ENCODE measurements around the gene KRTAP10-5.
"Not testable (repeated sequence)": the region's sequence is repeated elsewhere in the genome, so short reads cannot be mapped to it uniquely, and the experiment has no call there.

KRTAP10-5 gene

DNA sequence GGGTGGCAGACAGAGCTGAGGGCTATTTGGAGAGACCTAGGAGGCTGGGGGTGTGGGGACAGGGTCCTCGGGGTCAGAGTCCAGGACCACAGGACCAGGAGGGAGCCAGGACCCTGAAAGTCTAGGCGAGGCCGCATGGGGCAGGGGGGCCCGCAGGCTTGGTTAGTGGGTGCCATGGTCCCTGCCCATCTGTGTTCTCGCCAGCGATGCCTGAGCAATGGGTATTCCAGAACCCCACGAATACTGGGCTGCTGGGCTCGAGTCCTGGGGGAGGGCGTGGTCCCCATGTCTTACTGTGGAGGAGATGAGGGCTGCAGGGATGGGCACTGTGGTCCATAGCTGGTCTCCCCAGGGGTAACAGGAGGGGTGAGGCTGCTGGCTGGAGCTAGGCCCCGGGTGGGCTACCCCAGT lies 9.9 kb upstream of the KRTAP10-5 start:
- DNase-seq: no peak

DNA sequence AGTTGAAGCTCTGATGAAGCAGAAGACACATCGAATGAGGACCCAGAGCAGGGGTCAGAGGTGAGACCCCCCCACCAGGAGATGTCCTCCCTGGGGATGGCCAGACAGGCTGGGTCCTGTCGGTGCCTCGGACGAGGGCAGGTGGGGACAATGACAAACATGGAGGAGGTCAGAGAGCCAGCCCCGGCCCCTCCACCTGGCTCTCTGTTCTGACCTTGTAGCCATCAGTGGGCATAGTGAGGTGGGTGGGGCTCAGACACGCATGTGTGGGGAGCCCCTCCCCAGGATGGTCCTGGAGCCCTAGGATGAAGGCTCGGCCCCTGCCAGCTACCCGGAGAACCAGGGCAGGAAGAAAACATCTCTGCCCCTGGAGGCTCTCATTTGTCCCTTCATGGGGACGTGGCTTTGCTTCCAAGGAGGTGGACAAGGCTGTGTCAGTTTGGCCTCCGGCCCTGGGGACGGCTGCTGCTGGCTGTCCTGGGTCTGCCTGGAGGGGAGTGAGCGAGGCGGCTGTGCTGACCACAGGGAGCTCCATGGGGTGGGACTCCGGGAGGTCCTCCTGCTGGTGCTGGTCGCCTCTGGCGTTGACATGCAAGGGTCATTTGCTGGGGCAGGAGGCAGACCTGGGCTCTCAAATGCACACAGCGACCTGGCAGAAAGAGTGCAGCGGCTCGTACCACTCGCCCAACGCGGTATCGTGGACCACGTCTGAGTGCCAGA lies 9.3 kb upstream of the KRTAP10-5 start:
- no peak for DNase-seq

DNA sequence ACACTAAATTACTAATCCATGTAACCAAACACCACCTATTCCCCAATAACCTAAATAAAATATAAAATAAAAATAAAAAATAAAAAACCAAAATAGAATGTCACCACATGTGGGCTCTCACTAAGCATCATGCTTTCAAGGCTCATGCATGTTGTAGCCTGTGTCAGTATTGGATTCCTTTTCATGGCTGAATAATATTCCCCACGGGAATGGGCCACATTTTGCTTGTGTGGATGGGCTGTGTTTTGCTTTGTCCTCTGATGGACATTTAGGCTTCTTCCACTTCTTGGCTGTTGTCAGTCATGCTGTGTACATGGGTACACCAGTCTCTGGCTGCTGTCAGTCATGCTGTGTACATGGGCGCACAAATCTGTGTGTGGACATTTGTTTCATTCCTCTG lies 8.7 kb upstream of the KRTAP10-5 start:
- DNase-seq: no peak

DNA sequence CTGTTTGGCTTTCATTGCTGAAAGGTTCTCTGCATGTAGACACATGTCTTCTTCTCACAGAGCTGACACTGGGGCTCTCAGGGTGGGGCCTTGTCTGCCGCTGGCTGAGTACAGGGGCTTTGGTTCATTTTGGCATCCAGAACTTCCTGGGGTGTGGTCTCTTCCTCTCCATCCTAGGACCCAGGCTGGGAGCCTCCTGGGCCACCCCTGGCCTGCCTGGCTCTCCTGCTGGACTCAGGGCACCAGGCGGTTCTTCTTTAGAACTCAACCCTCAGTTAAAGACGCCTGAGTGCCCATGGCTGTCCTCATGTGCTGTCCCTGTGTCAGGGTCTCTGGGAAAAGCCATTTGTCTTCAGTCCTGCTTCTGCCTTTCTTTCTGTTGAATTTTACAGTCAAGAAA lies 5.5 kb upstream of the KRTAP10-5 start:
- no peak for DNase-seq

DNA sequence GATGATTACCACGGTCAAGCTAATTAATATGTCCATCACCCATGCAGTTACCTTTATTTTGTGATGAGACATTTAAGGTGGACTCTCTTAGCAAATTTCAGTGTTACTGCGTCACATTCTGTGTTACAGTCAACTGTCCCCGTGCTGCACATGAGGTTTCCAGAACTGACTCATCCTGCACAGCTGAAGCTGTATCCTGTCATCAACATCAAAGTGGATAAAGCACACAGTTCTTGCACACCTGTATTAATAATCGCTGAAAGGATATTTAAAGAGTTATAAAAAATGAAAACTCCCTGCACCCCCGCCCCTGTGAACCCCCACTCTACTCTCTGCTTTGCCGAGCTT lies 3.4 kb upstream of the KRTAP10-5 start:
- DNase-seq: no peak

DNA sequence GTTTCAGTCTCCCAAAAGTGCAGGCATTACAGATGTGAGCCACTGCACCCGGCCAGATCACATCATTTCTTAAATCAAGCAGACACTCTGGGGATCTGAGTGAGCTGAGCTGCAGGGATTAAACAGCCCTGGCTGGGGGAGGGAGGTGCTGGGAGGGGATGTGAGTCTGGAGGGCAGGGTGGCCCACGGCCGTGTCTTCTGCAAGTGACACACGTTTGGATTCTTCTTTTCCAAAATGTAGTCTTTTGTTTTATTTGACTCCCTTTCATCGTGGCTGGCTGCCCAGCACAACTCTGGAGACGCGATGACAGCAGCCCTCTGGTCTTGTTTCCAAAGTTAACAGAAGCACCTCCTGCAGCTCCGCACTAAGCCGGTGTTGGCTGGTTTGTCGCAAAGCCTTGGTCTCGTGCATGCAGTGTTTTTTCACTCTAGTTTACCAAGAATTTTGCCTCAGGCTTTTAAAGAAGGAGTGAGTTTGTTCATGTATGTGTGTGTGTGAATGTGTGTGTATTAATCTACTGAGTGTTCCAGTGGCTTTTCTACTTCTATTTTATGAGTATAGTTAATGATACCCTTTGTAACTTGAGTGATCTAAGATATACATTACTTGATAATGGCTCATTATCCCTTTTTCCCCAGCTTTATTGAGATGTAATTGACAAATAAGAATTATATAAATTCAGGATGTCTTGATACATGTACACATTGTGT lies 2.8 kb upstream of the KRTAP10-5 start:
- DNase-seq: peak; percentile 41

DNA sequence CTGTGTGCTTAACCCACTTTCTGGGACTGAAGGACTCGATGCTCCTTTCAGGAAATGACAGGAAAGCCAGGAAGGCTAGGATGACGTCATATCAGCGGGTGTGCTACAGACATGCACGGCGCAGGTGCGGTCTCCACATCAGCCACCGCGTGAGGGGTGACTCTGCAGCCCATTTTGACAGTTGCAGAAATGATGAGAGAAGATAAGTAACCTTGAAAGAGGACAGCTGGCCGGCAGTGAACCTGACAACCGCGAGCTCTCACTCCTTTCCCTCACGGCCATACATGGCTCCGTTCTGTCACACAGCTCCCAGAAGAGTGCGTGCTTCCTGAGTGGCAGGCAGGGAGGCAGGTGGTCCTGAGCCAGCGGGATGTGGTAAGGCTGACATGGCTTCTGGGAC lies 1.7 kb upstream of the KRTAP10-5 start:
- no peak for DNase-seq

DNA sequence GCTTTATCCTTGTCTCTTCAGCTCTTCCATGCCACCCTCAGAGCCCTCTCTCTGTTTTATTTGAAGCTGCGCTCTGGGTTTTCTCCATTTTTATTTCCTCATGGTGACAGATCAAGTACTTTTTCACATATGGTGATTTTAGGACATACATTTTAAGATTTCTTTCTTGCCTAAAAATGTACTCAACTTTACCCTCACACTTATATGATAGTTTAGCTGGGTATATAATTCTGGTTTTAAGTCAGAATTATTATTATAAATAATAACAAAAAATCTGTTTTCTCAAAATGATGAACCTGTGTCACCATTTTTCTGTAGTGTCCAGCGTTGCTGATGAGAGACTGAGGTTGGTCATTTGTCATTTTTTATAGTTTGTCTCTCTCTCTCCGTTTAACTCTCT lies 754 bp upstream of the KRTAP10-5 start:
- no peak for DNase-seq

DNA sequence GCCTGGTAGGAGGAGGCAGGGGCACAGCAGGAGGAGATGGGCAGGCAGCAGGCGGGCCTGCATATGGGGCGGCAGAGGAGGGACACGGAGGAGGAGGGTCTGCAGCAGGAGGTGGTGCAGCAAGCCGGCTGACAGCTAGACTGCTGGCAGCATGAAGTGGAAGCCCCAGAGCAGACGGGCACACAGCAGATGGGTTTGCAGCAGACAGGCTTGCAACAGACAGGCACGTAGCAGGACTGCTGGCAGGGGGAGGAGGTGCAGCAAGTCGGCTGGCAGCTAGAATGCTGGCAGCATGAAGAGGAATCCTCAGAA lies 615 bp downstream of the KRTAP10-5 start:
- DNase-seq: no peak

DNA sequence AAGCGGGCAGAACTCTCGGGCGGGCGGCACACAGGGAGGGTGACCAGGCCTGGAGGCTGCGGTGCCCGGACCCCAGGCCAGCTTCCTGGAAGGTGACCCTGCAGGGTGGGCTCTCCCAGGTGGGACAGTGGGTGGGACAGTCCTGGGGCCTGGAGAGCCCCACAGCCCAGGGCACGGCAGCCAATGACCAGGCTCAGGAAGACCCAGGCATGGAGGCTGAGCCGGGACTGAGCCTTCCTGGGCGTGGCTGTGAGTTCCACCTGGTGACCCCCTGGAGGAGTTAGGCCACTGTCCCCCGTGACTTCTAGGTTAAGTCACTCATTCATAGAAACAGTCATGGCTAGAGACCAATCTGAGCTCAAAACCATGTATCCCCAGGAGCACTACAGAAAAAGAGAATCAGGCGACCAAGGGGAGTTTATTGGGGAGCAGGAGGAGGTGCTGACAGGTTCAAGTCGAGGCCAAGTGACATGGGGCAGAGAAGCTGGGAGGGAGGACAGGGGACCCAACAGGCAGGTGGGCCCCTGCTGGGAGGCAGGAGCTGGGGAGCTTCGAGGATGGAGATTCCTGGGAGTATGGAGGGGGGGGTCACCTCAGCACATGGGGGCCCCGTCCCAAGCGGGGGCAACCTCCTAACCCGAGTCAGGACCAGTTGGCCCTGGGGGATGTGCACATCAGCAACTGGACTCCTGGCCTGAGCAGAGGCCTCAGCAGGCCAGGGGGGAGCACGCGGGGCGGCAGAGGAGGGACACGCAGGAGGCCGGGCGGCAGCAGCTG lies 1.2 kb downstream of the KRTAP10-5 start:
- no peak for DNase-seq

DNA sequence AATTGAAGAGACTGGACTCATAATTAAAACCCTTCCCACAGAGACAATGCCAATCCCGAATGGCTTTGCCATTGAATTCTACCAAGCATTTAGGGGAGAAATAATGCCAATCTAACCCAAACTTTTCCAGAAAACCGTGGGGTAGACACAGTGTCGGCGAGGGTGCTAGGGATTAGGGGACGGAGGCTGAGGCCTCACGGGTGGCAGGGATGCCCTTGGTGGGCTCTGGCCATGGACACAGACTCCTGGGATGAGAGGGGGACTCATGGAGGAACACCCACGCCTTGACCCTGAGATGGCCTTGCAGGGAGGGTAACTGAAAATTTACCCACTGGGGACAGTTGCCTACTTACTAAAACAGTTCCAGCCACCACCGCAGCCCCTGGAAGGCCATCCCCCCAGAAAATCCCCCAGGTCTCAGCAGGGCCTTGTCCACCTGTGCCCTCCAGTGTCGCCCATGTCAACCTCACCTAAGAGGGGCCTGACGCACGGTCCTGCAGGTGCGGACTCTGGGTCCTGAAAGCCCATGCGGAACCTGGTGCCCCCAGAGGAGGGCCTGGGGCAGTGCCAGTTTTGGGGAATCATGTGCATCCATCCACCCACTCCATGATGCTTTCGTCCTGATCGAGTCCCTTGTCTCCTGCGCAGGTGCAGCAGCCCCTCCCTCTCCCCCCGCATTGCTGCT lies 1.9 kb downstream of the KRTAP10-5 start:
- DNase-seq: no peak

DNA sequence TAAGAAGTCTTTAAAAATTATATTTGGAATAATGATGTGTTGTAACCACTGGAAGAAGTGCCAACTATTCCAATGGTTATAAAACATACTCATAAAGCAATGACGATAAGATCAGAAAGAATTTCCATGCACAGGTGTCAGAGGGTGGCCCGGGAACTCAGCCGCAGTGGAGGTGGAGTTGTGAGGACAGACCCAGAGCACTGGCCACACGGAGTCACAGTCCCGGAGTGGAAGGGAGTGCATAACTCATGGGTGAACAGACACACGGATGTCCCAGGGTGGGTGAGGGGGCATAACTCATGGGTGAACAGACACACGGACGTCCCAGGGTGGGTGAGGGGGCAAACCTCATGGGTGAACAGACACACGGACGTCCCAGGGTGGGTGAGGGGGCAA lies 4.4 kb downstream of the KRTAP10-5 start:
- DNase-seq: no peak

DNA sequence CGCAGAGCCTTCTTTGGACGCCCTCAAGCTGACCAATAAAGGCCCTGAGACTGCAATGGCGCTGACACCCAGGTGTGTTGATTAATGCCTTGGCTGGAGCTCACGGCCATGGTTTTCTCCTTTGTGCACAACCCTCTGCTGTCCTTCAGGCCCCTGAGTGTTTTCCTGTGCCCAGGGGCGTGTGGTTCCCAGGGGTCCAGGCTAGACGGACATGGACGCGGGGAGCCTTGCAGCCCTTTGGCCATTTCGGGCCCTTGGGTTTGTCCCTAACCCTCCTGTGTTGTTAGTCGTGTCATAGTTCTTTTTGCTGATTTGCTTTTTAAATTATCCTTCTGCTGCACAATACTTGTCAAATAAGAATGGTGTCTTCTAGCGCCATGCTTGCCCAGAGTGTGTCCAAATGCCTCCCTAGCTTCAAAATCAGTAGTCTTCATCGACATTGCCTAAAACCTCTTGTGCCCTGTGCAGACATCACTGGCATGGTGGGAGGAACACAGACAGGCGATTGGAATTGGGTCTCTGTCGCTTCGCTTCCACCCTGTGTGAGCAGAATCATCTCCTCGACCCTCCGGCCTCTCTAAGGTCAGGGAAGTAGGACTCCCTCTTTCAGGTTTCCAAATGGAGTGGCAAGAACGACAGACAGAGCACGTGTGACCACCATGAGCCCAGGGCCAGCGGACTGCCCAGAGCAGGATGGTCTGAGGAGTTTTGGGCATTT lies 4.9 kb downstream of the KRTAP10-5 start:
- no peak for DNase-seq

DNA sequence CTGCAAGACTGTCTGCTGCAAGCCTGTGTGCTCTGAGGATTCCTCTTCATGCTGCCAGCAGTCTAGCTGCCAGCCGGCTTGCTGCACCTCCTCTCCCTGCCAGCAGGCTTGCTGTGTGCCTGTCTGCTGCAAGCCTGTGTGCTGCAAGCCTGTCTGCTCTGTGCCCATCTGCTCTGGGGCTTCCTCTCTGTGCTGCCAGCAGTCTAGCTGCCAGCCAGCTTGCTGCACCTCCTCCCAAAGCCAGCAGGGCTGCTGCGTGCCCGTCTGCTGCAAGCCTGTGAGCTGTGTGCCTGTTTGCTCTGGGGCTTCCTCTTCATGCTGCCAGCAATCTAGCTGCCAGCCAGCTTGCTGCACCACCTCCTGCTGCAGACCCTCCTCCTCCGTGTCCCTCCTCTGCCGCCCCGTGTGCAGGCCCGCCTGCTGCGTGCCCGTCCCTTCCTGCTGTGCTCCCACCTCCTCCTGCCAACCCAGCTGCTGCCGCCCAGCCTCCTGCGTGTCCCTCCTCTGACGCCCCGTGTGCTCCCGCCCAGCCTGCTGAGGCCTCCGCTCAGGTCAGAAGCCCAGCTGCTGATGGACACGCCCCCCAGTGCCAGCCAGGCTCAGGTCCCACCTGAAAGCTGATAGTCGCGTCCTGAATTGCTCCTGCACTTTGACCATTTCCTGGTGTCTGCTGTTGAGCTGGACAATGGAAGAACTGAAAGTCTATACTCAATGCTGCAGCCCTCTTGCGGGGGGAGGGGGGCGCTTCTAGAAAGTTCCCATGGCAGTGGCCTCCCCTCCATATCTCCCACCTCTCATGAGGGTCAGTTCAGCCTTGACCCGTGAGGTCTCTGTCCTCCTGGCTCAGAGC lies 5.7 kb downstream of the KRTAP10-5 start:
- peak; percentile 18 for DNase-seq

DNA sequence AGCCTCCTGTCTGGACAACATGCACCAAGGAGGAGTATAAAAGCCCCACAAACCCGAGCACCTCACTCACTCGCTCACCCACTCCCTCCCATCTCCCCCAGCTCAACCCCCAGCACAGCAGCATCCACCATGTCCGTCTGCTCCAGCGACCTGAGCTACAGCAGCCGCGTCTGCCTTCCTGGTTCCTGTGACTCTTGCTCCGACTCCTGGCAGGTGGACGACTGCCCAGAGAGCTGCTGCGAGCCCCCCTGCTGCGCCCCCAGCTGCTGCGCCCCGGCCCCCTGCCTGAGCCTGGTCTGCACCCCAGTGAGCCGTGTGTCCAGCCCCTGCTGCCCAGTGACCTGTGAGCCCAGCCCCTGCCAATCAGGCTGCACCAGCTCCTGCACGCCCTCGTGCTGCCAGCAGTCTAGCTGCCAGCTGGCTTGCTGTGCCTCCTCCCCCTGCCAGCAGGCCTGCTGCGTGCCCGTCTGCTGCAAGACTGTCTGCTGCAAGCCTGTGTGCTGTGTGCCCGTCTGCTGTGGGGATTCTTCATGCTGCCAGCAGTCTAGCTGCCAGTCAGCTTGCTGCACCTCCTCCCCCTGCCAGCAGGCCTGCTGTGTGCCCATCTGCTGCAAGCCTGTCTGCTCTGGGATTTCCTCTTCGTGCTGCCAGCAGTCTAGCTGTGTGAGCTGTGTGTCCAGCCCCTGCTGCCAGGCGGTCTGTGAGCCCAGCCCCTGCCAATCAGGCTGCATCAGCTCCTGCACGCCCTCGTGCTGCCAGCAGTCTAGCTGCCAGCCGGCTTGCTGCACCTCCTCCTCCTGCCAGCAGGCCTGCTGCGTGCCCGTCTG lies 6.6 kb downstream of the KRTAP10-5 start, which contains the start of gene KRTAP10-4:
KRTAP10-4 (plus strand) TSS at position 100 of the 827 bp plus-strand sequence; CDS start at position 130, 30 bp downstream.
- not testable (repeated sequence) for DNase-seq

DNA sequence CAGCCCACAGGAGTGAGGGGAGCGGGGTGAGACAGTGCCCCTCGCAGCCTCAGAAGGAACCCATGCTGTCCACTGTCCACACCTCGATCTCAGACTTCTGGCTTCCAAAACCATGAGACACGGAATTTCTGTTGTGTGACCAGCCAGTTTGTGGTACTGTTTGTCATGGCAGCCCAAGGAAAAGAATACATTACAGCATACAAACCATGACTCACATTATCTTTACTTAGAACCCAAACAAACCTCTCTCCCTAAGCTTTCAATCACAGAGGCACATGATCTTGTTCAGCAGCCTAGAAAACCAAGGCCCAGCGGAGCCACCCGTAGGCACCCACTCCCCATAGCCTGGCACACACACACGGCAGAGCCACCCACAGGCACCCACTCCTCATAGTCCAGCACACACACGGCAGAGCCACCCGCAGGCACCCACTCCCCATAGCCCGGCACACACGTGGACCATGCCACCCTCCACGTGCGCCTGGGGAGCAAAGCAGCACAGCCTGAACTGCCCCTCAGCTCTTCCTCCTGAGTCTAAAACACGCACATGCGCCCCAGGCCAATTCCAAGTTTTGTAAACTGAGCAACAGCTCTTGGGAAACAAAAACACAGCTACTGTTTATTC lies 7.3 kb downstream of the KRTAP10-5 start:
- DNase-seq: no peak

DNA sequence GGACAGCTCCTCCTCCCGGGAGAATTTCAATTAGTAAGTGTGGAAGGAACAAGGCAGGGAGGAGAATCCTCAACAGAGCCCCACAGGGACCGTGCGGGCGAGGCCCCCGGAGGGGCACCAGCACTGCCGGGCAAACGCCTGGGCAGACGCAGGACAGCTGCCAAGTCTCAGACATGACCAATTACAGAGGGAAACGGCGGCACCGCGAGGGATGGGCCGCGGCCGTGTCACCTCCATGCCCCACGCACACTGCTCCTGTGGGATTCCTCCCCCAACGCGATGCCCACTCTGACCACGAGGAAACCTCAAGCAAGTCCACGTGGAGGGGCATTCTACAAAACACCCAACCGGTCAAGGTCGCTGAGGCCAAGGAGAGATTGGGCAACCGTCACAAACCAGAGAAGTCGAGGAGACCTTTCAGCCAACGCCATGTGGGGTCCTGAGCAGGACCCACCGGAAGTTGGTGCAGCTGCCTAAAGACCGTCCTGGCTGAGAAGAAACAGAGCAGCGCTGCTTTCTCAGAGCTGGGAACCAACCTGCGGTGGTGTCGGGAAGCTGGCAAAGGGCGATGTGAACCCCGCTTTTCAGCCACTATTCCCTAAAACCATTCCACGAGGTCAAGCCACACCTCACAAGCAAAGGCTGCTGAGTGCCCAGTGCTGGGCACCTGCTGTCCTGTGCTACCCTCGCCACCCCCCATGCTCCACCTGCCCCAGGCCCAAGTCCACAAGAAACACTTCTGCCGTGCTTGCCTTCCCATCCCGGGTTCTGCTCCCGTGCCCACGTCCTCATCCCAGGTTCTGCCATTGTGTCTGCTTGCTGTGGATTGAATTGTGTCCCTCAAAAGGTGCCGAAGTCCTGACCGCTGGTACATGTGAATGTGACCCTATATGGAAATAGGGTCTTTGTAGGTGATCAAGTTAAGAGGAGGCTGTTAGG lies 8.3 kb downstream of the KRTAP10-5 start:
- DNase-seq: no peak

DNA sequence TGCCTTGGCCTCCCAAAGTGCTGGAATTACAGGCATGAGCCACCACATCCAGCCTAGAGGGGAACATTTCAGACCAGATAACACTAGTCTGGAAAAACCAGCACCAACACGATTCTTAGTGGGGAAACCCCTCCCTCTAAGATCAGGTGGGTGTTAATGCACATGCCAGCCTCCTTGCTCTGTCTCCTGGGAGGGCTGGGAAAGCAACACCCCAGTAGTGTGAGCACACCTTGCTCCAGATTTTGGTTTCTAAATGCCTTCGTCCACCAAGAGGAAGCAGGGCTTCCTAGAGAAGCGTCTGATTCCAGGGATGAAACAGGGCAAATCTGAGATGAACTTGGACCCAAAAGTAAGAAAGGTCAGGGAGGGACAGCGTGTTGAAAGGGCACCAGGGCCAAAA lies 9.1 kb downstream of the KRTAP10-5 start:
- DNase-seq: no peak

DNA sequence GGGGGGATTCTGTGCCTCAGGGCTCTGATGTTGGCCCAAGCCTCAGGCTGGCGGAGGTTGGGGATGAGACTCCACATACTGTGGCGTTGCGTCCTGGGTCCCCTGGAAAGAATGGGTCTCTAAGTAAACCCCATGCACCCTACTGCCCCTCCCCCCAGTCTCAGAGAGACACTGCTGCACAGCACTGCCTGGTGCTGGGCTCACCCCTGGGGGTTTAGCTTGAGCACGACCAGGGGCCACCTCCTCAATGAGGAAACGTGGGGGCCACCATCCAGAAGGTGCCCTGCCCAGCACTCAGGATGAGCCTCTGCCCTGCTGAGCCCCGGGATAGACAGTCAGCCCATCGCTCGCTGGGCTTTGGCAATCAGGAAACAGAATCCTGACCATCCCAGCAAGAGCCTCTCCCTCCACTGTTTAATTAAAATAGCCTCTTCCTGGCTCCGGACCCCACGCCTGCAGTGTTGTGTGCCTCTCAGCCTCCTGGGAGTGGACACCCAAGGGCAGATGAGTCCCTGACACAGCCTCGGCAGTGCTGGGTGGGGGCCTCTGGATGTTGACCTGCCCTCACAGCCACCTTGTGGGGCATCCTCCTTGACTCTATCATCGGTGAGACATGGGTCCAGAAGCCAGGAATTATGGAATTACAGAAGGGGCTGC lies 10.4 kb downstream of the KRTAP10-5 start:
- no peak for DNase-seq

Data from NCI-H748 treated with DMSO at 0.1 percent for 48 hours (cell line).